Panc1 (cell line): ENCODE data around the gene POLA1. TPM values are rescaled to one million over a fixed set of nuclear protein-coding genes. Genes with fewer than 3 reads are reported as not detected.

Source experiments
- ATAC-seq: fragments of 200-7000 bp; cut with Tn5 transposase; 2 replicates; pipeline ENCODE4 v1.9.1; 2020; ENCODE audit warnings: mild to moderate bottlenecking, moderate library complexity
- BruUV-seq: library from RNA; stranded (reverse); fragments of 400-500 nt; replicated peaks from 2 replicates; lab custom pipeline; 2021; lab: Mats Ljungman, UMichigan
- CTCF ChIA-PET: fragments of 300-600 bp; sonication (Branson Sonifier 250); formaldehyde crosslinking; loops from one replicate; lab custom pipeline; 2022; ENCODE audit warnings: antibody characterized with exemption; lab: Charles Lee
- POLR2A ChIA-PET: fragments of 300-600 bp; sonication (Branson Sonifier 250); formaldehyde crosslinking; loops from one replicate; lab custom pipeline; 2022; ENCODE audit warnings: antibody characterized with exemption; lab: Charles Lee
- DNase-seq: peaks from one replicate; pipeline ENCODE4 v3.0.0-alpha.2; 2010; ENCODE audit warnings: low read depth, low spot score
- H3K27ac ChIP-seq: 2 replicates; pipeline ENCODE4 v1.5.1; 2011; ENCODE audit warnings: mild to moderate bottlenecking, low read length, inconsistent platforms
- H3K27me3 ChIP-seq: fragments of 200-500 bp; sonication (Bioruptor generic); 2 replicates; pipeline ENCODE4 v1.6.0; 2014; ENCODE audit warnings: low read length, inconsistent platforms; ENCODE audit not compliant: control insufficient read depth, insufficient read depth
- H3K36me3 ChIP-seq: fragments of 200-500 bp; sonication (Bioruptor generic); 2 replicates; pipeline ENCODE4 v1.5.1; 2014; ENCODE audit warnings: inconsistent platforms, mild to moderate bottlenecking, low read length, moderate library complexity; ENCODE audit not compliant: control insufficient read depth, insufficient read depth
- H3K4me1 ChIP-seq: 2 replicates; pipeline ENCODE4 v1.5.1; 2011; ENCODE audit warnings: inconsistent platforms, mild to moderate bottlenecking, low read length, moderate library complexity; ENCODE audit not compliant: control insufficient read depth, insufficient read depth
- H3K4me3 ChIP-seq, 2 experiments: 2 replicates each; pipeline ENCODE4 v1.5.1; 2011 to 2012; ENCODE audit warnings: low read depth in 2 of 2, low read length in 2 of 2, mild to moderate bottlenecking in 2 of 2, inconsistent platforms in 1 of 2, moderate library complexity in 1 of 2
- H3K9me3 ChIP-seq: fragments of 200-500 bp; sonication (Bioruptor generic); 2 replicates; pipeline ENCODE4 v1.5.1; 2014; ENCODE audit warnings: low read depth, mild to moderate bottlenecking, inconsistent platforms, low read length, moderate library complexity; ENCODE audit not compliant: control insufficient read depth, insufficient read depth
- CTCF ChIP-seq: fragments of 450-650 bp; IDR thresholded peaks from 2 replicates; pipeline ENCODE4 v1.5.1; 2017; ENCODE audit warnings: mild to moderate bottlenecking
- POLR2AphosphoS5 ChIP-seq: IDR thresholded peaks from 2 replicates; pipeline ENCODE4 v1.6.1; 2012; ENCODE audit warnings: mild to moderate bottlenecking, low read depth, low read length, moderate library complexity
- REST ChIP-seq, 2 experiments: IDR thresholded peaks; 2 replicates each; pipeline ENCODE4 v1.6.1; 2011 to 2012; ENCODE audit warnings: low read depth in 2 of 2, control low read depth in 1 of 2, low read length in 1 of 2, mild to moderate bottlenecking in 1 of 2, moderate library complexity in 1 of 2; ENCODE audit not compliant: insufficient read depth in 1 of 2
- SIN3A ChIP-seq: IDR thresholded peaks from 2 replicates; pipeline ENCODE4 v1.6.1; 2012; ENCODE audit warnings: low read depth, mild to moderate bottlenecking, low read length, moderate library complexity, borderline replicate concordance; ENCODE audit not compliant: insufficient read depth
- TCF7L2 ChIP-seq: IDR thresholded peaks from 2 replicates; pipeline ENCODE4 v1.6.1; 2011; ENCODE audit warnings: mild to moderate bottlenecking, low read depth, low read length, inconsistent platforms
- in situ Hi-C: cut with HindIII; loops from 2 replicates; pipeline ENCODE4 v1.10.0; 2016; ENCODE audit warnings: low sequenced_read_pairs, low pct_unique_long_range_greater_than_20kb
- intact Hi-C: fragments of 100-400 bp; cut with micrococcal nuclease; formaldehyde crosslinking; loops from one replicate; pipeline ENCODE4 v1.10.0; 2022; ENCODE audit not compliant: unreplicated experiment
- total RNA-seq: library from RNA; stranded (reverse); gene quantifications from one replicate; pipeline ENCODE4 v1.2.1, GENCODE V29; 2021; ENCODE audit not compliant: unreplicated experiment

The POLA1 gene
- total RNA-seq, 1 experiment from 2014 or later = 10.5 TPM

GRCh38 chrX:24646745-24647182 is 47.0 kb upstream of the POLA1 start:
- H3K27ac ChIP-seq = no peak overlapping the region
- no peaks in the 10 kb centered on the region for H3K4me1 ChIP-seq
- DNase-seq (no peak), ATAC-seq (no peak)
- intact Hi-C loops = no loop called here
- H3K36me3 ChIP-seq = no peaks in the 10 kb centered on the region
- H3K4me3 ChIP-seq = peak overlapping the region in 1 of 2 experiments; percentile 5; a peak in 1 of 4 replicates
- ChIA-PET POLR2A (no interaction called here), CTCF (no interaction called here)
- no peaks in the 10 kb centered on the region for H3K27me3 ChIP-seq
- no TSS peak for BruUV-seq
- TF ChIP-seq REST (IDR thresholded peaks at IDR 0.05; ENCODE audit: insufficient read depth in 1 of 2, low read depth in 2 of 2, low read length in 1 of 2) (no peak), CTCF (no peak), SIN3A (no peak), POLR2AphosphoS5 (no peak), TCF7L2 (no peak)
- in situ Hi-C loops = no loop called here
- no peaks in the 10 kb centered on the region for H3K9me3 ChIP-seq

GRCh38 chrX:24647257-24648058 is 46.3 kb upstream of the POLA1 start, which contains the start of gene PCYT1B:
TSS of gene PCYT1B (minus strand) at chrX:24647347. CDS start at chrX:24647105, 242 bp downstream.
- Histone ChIP-seq H3K4me3 (peak within 1 kb of the TSS in 1 of 2 experiments; percentile 5; a peak in 1 of 4 replicates), H3K9me3 (no peaks in the 10 kb centered on the region), H3K36me3 (no peaks in the 10 kb centered on the region), H3K27me3 (no peaks in the 10 kb centered on the region), H3K4me1 (no peaks in the 10 kb centered on the region), H3K27ac (no peak within 1 kb of the TSS)
- BruUV-seq = no TSS peak
- ChIA-PET CTCF (no interaction called here), POLR2A (no interaction called here)
- intact Hi-C loops (no loop called here), in situ Hi-C loops (no loop called here)
- DNase-seq (no peak), ATAC-seq (no peak)
- TF ChIP-seq POLR2AphosphoS5 (no peak), SIN3A (no peak), REST (IDR thresholded peaks at IDR 0.05; ENCODE audit: insufficient read depth in 1 of 2, low read depth in 2 of 2, low read length in 1 of 2) (no peak), TCF7L2 (no peak), CTCF (no peak)
